Natural killer cell (primary cell): ENCODE data around the gene APC2. TPM values are rescaled to one million over a fixed set of nuclear protein-coding genes. Genes with fewer than 3 reads are reported as not detected.

Experiments
- ATAC-seq, 3 donors: fragments of 150-1000 bp in 2 of 3; fragments of 200-7000 bp in 1 of 3; cut with Tn5 transposase; 1 replicate in 1 of 3; 2 replicates in 2 of 3; pipeline ENCODE4 v1.10.0; 2021; ENCODE audit warnings: mild to moderate bottlenecking in 2 of 3, moderate library complexity in 2 of 3
- DNase-seq, 2 donors: peaks; one replicate each; pipeline versions ENCODE4 v3.0.0 to v3.0.0-alpha.2; 2013 to 2021; ENCODE audit warnings: mixed read lengths in 1 of 2
- H3K27ac ChIP-seq: one replicate; pipeline ENCODE4 v1.5.1; 2013; ENCODE audit warnings: mild to moderate bottlenecking, low read length
- H3K27me3 ChIP-seq: one replicate; pipeline ENCODE4 v1.6.1; 2013; ENCODE audit warnings: low read length; ENCODE audit not compliant: control insufficient read depth, insufficient read depth
- H3K36me3 ChIP-seq: one replicate; pipeline ENCODE4 v1.6.1; 2013; ENCODE audit warnings: low read length; ENCODE audit not compliant: control insufficient read depth, insufficient read depth
- H3K4me1 ChIP-seq: one replicate; pipeline ENCODE4 v1.6.1; 2013; ENCODE audit warnings: low read length; ENCODE audit not compliant: control insufficient read depth, insufficient read depth
- H3K4me3 ChIP-seq: one replicate; pipeline ENCODE4 v1.5.1; 2013; ENCODE audit warnings: low read length
- H3K9me3 ChIP-seq: one replicate; pipeline ENCODE4 v1.6.1; 2013; ENCODE audit warnings: low read length; ENCODE audit not compliant: control insufficient read depth, insufficient read depth
- H3K27ac Mint-ChIP-seq, 2 donors: one replicate each; pipeline ENCODE4 v1.8.0; 2022; ENCODE audit warnings: mild to moderate bottlenecking in 2 of 2, mixed read lengths in 2 of 2, moderate library complexity in 1 of 2
- H3K27me3 Mint-ChIP-seq, 2 donors: one replicate each; pipeline ENCODE4 v1.8.0; 2022; ENCODE audit warnings: low read depth in 2 of 2, mixed read lengths in 2 of 2
- H3K36me3 Mint-ChIP-seq: one replicate; pipeline ENCODE4 v1.8.0; 2022; ENCODE audit warnings: mixed read lengths
- H3K4me1 Mint-ChIP-seq, 2 donors: one replicate each; pipeline ENCODE4 v1.8.0; 2022; ENCODE audit warnings: mixed read lengths in 2 of 2
- H3K4me3 Mint-ChIP-seq: one replicate; pipeline ENCODE4 v1.8.0; 2022; ENCODE audit warnings: mild to moderate bottlenecking, moderate library complexity, mixed read lengths
- H3K9me3 Mint-ChIP-seq, 2 donors: one replicate each; pipeline ENCODE4 v1.8.0; 2022; ENCODE audit warnings: mixed read lengths in 2 of 2
- WGBS: methylation state at CpG from one replicate; pipeline ENCODE4 v1.1.7; 2013; ENCODE audit warnings: missing lambda C conversion rate; ENCODE audit not compliant: insufficient coverage; 5-methylcytosine and 5-hydroxymethylcytosine counted together
- intact Hi-C: fragments of 100-400 bp; cut with micrococcal nuclease; formaldehyde crosslinking; loops from one replicate; pipeline ENCODE4 v1.14.2; 2022
- total RNA-seq, 4 donors: library from RNA; stranded (reverse); fragments of 120-200 nt in 1 of 4; gene quantifications; one replicate each; pipeline versions ENCODE4 v1.2.3 to v1.2.4, GENCODE V29; 2013 to 2022
- TF ChIP-seq, protein P1 (sequence below): fragments of 200-600 bp; IDR thresholded peaks from one replicate; pipeline ENCODE4 v1.8.0; 2022; ENCODE audit warnings: antibody characterized with exemption

APC2 gene
- total RNA-seq, 3 donors from 2014 or later (not counting 1 experiment from before 2014, with no cell fraction given) = 0.14 to 0.58 (median 0.27) TPM

DNA sequence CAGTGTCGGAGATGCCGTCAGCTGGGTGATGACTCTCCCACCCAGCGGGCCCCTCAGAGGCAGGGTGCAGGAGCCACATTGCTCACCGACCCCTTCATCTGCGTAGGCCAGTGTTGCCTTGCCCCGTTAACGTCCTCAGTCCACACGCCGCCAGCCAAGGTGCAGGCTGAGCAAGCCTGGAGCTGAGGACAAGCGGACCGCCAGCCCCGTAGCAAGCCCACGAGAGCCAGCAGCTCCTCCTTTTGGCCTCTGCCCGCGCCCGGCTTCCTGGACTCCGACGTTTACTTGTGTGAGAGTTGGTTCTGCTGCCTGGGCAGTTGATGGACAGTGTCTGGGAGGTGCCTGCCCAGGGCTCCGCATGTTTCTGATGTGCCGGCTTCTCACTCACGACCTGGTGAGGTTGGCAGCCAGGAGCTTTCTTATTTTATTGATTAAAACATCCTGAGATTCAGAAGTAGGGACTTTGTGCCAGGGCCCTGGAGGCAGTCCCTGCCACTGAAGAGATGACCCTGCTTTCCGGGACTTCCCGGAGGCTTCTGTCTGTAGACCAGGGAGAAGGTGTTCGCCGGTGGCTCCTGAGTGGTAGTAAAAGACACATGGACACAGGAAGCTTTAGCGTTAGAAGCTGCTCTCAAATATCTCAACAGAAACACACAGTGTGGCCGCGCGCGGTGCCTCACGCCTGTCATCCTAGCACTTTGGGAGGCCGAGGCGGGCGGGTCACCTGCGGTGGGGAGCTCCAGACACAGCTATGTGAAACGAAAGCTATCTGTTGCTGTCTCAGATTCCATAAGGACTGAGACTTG, 36.7 kb upstream of the APC2 start:
- Mint-ChIP-seq H3K27ac (peak overlapping the region; percentile 91 to 94), H3K4me3 (peak overlapping the region; percentile 71), H3K27me3 (no peaks in the 10 kb centered on the region), H3K9me3 (no peaks in the 10 kb centered on the region), H3K4me1 (peaks cover 73 to 84% of the 10 kb centered on the region in 2 donors), H3K36me3 (no peaks in the 10 kb centered on the region)
- Histone ChIP-seq H3K36me3 (peaks cover 14% of the 10 kb centered on the region), H3K4me1 (peaks cover 95% of the 10 kb centered on the region), H3K4me3 (no peak overlapping the region), H3K9me3 (no peaks in the 10 kb centered on the region), H3K27ac (peak overlapping the region; percentile 22), H3K27me3 (no peaks in the 10 kb centered on the region)
- 79% methylated on average over 36 of the region's 36 CpGs for WGBS
- intact Hi-C loops = no loop called here
- DNase-seq (no peak), ATAC-seq (peak in 1 of 3 donors; percentile 5)
- TF ChIP-seq, protein P1, sequence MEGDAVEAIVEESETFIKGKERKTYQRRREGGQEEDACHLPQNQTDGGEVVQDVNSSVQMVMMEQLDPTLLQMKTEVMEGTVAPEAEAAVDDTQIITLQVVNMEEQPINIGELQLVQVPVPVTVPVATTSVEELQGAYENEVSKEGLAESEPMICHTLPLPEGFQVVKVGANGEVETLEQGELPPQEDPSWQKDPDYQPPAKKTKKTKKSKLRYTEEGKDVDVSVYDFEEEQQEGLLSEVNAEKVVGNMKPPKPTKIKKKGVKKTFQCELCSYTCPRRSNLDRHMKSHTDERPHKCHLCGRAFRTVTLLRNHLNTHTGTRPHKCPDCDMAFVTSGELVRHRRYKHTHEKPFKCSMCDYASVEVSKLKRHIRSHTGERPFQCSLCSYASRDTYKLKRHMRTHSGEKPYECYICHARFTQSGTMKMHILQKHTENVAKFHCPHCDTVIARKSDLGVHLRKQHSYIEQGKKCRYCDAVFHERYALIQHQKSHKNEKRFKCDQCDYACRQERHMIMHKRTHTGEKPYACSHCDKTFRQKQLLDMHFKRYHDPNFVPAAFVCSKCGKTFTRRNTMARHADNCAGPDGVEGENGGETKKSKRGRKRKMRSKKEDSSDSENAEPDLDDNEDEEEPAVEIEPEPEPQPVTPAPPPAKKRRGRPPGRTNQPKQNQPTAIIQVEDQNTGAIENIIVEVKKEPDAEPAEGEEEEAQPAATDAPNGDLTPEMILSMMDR = no peak

DNA sequence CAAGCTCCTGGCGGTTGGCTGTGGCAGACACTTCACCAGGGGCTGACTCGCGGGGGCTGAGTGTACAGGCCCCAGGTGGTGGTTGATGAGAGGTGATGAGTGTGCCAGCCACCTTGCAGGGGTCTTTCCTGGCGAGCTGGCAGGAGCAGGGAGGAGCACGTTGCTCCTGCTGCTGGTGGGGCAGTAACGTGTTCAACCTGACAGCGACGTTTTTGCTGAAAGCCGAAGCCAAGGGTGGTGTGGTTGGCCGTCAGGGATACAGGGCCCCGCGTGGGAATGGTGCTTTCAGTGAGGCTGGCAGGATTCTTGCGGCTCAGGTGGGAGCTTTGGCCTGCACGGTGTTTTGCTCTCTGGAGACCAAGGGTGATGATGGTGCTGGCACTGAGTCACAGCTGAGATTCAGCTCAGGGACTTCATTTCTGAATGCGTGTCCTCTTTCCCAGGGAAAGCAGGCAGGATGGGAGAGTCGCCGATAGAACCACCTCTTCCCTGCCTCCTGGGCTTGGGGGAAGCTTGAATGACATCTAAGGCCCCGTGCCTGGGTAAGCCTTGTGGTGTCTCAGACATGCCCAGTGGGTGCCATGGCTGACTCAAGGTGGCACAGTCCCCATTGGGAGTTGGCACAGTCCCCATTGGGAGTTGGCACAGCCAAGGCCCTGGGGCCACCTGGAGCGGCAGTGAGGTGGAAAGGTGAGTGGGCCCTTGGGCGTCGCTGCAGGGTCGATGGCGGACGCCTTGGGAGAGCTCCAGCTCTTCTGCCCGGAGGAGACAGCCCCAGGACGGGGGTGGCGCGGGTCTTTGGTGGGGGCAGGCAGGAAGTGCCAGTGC, 33.7 kb upstream of the APC2 start:
- Histone ChIP-seq H3K27ac (no peak overlapping the region), H3K4me1 (peaks cover 67% of the 10 kb centered on the region), H3K9me3 (no peaks in the 10 kb centered on the region), H3K36me3 (peaks cover 38% of the 10 kb centered on the region), H3K27me3 (no peaks in the 10 kb centered on the region), H3K4me3 (no peak overlapping the region)
- DNase-seq = no peak
- H3K27me3 Mint-ChIP-seq = no peaks in the 10 kb centered on the region
- H3K27ac Mint-ChIP-seq = peak overlapping the region; percentile 80 to 81
- H3K4me3 Mint-ChIP-seq = no peak overlapping the region
- intact Hi-C loops = no loop called here
- no peaks in the 10 kb centered on the region for H3K9me3 Mint-ChIP-seq
- peaks cover 5% of the 10 kb centered on the region for H3K36me3 Mint-ChIP-seq
- WGBS = 89% methylated on average over 28 of the region's 28 CpGs
- no peak for ATAC-seq
- H3K4me1 Mint-ChIP-seq = peaks cover 52 to 65% of the 10 kb centered on the region in 2 donors
- TF ChIP-seq, protein P1 = no peak

DNA sequence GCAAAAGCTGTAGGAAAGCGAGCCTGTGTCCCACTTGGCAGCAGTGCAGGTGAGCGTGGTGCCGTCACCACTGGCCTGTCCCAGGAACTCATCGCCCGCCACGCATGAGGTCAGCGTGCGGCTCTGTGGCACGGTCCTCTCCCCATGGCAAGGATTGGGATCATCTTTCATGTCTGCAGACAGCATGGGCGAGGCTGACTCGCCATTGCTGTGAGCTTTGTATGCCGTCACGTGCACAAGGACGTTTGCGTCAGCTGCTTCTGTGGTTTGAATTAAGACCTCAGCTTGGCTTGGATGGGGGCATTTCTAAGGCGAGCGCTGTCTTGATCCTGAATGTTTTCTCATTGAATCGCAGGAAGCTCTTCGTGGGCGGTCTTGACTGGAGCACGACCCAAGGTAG, 32.8 kb upstream of the APC2 start:
- TF ChIP-seq, protein P1 = no peak
- Mint-ChIP-seq H3K4me3 (no peak overlapping the region), H3K27ac (peak overlapping the region; percentile 21 to 29), H3K36me3 (peaks cover 5% of the 10 kb centered on the region), H3K9me3 (no peaks in the 10 kb centered on the region), H3K27me3 (no peaks in the 10 kb centered on the region), H3K4me1 (peaks cover 43 to 55% of the 10 kb centered on the region in 2 donors)
- ATAC-seq = no peak
- Histone ChIP-seq H3K4me3 (no peak overlapping the region), H3K9me3 (no peaks in the 10 kb centered on the region), H3K27ac (no peak overlapping the region), H3K27me3 (no peaks in the 10 kb centered on the region), H3K36me3 (peaks cover 48% of the 10 kb centered on the region), H3K4me1 (peaks cover 58% of the 10 kb centered on the region)
- no peak for DNase-seq
- intact Hi-C loops = no loop called here
- 90% methylated on average over 21 of the region's 21 CpGs for WGBS
